Measurements from ENCODE around the gene CLEC3B.

GRCh38 chr3:45043728-45044299 lies 17.7 kb downstream of the CLEC3B start:
- TF ChIP-seq CTCF (conservative IDR thresholded peaks at IDR 0.05) (no peak), ZFX (IDR thresholded peaks at IDR 0.05) (no peak)

All from C4-2B (cell line).